ENCODE data around the gene FLRT1.

The FLRT1 gene

DNA sequence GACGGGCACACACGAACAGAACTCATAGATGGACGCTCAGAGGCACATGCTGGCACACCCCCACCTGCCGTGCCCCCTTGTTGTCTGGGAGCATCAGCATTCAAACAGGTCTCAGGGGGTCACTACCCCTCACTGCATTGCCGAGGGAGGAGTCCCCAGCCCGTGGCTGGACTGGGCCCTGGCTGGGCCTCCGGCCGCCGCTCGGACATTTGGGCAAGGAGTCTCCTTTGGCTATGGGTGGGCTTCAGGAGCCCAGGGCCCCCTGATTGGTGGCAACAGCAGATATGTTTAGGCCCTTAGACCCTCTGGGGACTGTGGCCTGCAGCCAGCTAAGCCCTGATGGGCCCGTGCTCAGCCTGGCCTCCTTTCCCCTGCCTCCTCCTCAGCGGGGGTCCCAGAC, 41.9 kb downstream of the FLRT1 start:
- Histone ChIP-seq H3K27ac (replicated peaks) (no peak overlapping the region), H3K4me3 (replicated peaks; ENCODE audit: insufficient read depth, low read length) (no peak overlapping the region), H3K27me3 (ENCODE audit: insufficient read depth, poor library complexity, severe bottlenecking) (no peaks in the 10 kb centered on the region)
- no peak for DNase-seq (ENCODE audit: low read depth in 1 of 2, low spot score in 1 of 2)
- TF ChIP-seq CTCF (IDR thresholded peaks at IDR 0.05; ENCODE audit: insufficient read depth, low read length) (no peak), POLR2AphosphoS5 (IDR thresholded peaks at IDR 0.05; ENCODE audit: low read depth) (no peak), SPI1 (IDR thresholded peaks at IDR 0.05; ENCODE audit: borderline replicate concordance, low read depth) (no peak), GABPA (IDR thresholded peaks at IDR 0.05; ENCODE audit: low read depth) (no peak)
- TF ChIP-seq, protein P1, sequence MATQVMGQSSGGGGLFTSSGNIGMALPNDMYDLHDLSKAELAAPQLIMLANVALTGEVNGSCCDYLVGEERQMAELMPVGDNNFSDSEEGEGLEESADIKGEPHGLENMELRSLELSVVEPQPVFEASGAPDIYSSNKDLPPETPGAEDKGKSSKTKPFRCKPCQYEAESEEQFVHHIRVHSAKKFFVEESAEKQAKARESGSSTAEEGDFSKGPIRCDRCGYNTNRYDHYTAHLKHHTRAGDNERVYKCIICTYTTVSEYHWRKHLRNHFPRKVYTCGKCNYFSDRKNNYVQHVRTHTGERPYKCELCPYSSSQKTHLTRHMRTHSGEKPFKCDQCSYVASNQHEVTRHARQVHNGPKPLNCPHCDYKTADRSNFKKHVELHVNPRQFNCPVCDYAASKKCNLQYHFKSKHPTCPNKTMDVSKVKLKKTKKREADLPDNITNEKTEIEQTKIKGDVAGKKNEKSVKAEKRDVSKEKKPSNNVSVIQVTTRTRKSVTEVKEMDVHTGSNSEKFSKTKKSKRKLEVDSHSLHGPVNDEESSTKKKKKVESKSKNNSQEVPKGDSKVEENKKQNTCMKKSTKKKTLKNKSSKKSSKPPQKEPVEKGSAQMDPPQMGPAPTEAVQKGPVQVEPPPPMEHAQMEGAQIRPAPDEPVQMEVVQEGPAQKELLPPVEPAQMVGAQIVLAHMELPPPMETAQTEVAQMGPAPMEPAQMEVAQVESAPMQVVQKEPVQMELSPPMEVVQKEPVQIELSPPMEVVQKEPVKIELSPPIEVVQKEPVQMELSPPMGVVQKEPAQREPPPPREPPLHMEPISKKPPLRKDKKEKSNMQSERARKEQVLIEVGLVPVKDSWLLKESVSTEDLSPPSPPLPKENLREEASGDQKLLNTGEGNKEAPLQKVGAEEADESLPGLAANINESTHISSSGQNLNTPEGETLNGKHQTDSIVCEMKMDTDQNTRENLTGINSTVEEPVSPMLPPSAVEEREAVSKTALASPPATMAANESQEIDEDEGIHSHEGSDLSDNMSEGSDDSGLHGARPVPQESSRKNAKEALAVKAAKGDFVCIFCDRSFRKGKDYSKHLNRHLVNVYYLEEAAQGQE (IDR thresholded peaks at IDR 0.05; ENCODE audit: insufficient replicate concordance, low read depth): no peak

DNA sequence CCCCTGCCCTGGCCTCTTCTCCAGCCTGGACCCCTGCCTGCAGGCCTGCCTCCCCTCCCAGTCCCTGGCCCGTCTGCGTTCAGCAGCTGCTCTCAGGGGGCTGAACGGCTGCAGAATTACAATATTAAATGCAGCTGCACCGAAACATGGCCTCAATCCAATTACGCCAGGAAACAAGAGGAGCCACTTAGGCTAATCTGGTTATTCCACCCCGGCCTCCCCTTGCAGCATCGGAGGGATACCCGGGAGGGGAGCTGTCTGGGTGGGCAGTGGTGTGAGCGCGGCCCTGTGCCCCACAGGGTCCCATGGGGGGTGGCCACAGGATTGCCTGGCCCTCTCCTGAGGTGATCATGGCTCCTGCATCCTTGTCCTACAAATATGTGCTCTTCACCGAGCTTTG, 42.6 kb downstream of the FLRT1 start:
- no peaks in the 10 kb centered on the region for H3K27me3 ChIP-seq (ENCODE audit: insufficient read depth, poor library complexity, severe bottlenecking)
- DNase-seq (ENCODE audit: low read depth in 1 of 2, low spot score in 1 of 2): no peak

GRCh38 chr11:64078905-64079304, 43.2 kb downstream of the FLRT1 start:
- H3K27ac ChIP-seq (replicated peaks): no peak overlapping the region
- TF ChIP-seq CTCF (IDR thresholded peaks at IDR 0.05; ENCODE audit: insufficient read depth, low read length): no peak
- no peak for TF ChIP-seq POLR2AphosphoS5 (IDR thresholded peaks at IDR 0.05; ENCODE audit: low read depth)
- DNase-seq (ENCODE audit: low read depth in 1 of 2, low spot score in 1 of 2): no peak
- H3K27me3 ChIP-seq (ENCODE audit: insufficient read depth, poor library complexity, severe bottlenecking): no peaks in the 10 kb centered on the region
- H3K4me3 ChIP-seq (replicated peaks; ENCODE audit: insufficient read depth, low read length): no peak overlapping the region

More for the DNA sequence above, 42.6 kb downstream of the FLRT1 start:
- H3K27ac ChIP-seq (replicated peaks): no peak overlapping the region
- no peak for TF ChIP-seq SPI1 (IDR thresholded peaks at IDR 0.05; ENCODE audit: borderline replicate concordance, low read depth)
- TF ChIP-seq POLR2AphosphoS5 (IDR thresholded peaks at IDR 0.05; ENCODE audit: low read depth): no peak
- TF ChIP-seq, protein P1 (IDR thresholded peaks at IDR 0.05; ENCODE audit: insufficient replicate concordance, low read depth): no peak
- no peak for TF ChIP-seq CTCF (IDR thresholded peaks at IDR 0.05; ENCODE audit: insufficient read depth, low read length)
- TF ChIP-seq GABPA (IDR thresholded peaks at IDR 0.05; ENCODE audit: low read depth): no peak
- no peak overlapping the region for H3K4me3 ChIP-seq (replicated peaks; ENCODE audit: insufficient read depth, low read length)

- no peak overlapping the region for H3K27ac ChIP-seq (replicated peaks)
- TF ChIP-seq, protein P1 (IDR thresholded peaks at IDR 0.05; ENCODE audit: insufficient replicate concordance, low read depth): no peak
- no peak for TF ChIP-seq POLR2AphosphoS5 (IDR thresholded peaks at IDR 0.05; ENCODE audit: low read depth)
- TF ChIP-seq SPI1 (IDR thresholded peaks at IDR 0.05; ENCODE audit: borderline replicate concordance, low read depth): no peak
- TF ChIP-seq CTCF (IDR thresholded peaks at IDR 0.05; ENCODE audit: insufficient read depth, low read length): no peak
- no peak for TF ChIP-seq GABPA (IDR thresholded peaks at IDR 0.05; ENCODE audit: low read depth)
- DNase-seq (ENCODE audit: low read depth in 1 of 2, low spot score in 1 of 2): no peak
- no peaks in the 10 kb centered on the region for H3K27me3 ChIP-seq (ENCODE audit: insufficient read depth, poor library complexity, severe bottlenecking)
- H3K4me3 ChIP-seq (replicated peaks; ENCODE audit: insufficient read depth, low read length): no peak overlapping the region
Measured at GRCh38 chr11:64080390-64080789, 44.7 kb downstream of the FLRT1 start.
